Esophagus squamous epithelium (tissue), 4 donors: ENCODE results near the gene SPTLC3.

ENCODE experiments used
- CTCF ChIP-seq, 6 experiments: fragments of 450-650 bp in 4 of 6; fragments of 200-600 bp in 2 of 6; sonication (generic) in 2 of 6; IDR thresholded peaks; one replicate each; pipeline ENCODE4 v1.5.1; 2016 to 2019; ENCODE audit warnings: antibody characterized with exemption in 6 of 6, mild to moderate bottlenecking in 4 of 6, moderate library complexity in 4 of 6
- POLR2A ChIP-seq, 4 donors: fragments of 450-650 bp; IDR thresholded peaks; one replicate each; pipeline ENCODE4 v1.6.1; 2017; ENCODE audit warnings: antibody characterized with exemption in 4 of 4, mild to moderate bottlenecking in 4 of 4, moderate library complexity in 3 of 4

- no peak for TF ChIP-seq CTCF (IDR thresholded peaks at IDR 0.05)
- no peak for TF ChIP-seq POLR2A (IDR thresholded peaks at IDR 0.05)
Measured at GRCh38 chr20:12961725-12962124, 47.0 kb upstream of the SPTLC3 start.
